Osteoblast (primary cell): ENCODE measurements around the gene CARD10. TPM values are rescaled to one million over a fixed set of nuclear protein-coding genes. Genes with fewer than 3 reads are reported as not detected.

Source experiments
- DNase-seq: peaks from one replicate; pipeline ENCODE4 v3.0.0; 2011; ENCODE audit warnings: low spot score, mixed read lengths; ENCODE audit not compliant: insufficient read length; ENCODE audit errors: missing footprints
- H2AFZ ChIP-seq: 2 replicates; pipeline ENCODE4 v1.6.0; 2011; ENCODE audit warnings: mild to moderate bottlenecking, low read length
- H3K27ac ChIP-seq: 2 replicates; pipeline ENCODE4 v1.5.1; 2011; ENCODE audit warnings: mild to moderate bottlenecking, low read depth, low read length, moderate library complexity
- H3K27me3 ChIP-seq: 2 replicates; pipeline ENCODE4 v1.6.0; 2012; ENCODE audit warnings: mild to moderate bottlenecking, control low read depth, inconsistent platforms, low read length, moderate library complexity; ENCODE audit not compliant: insufficient read depth
- H3K36me3 ChIP-seq: 2 replicates; pipeline ENCODE4 v1.5.1; 2011; ENCODE audit warnings: mild to moderate bottlenecking, low read length, control low read depth, moderate library complexity; ENCODE audit not compliant: insufficient read depth
- H3K4me1 ChIP-seq: 2 replicates; pipeline ENCODE4 v1.5.1; 2011; ENCODE audit warnings: mild to moderate bottlenecking, low read length, control low read depth, moderate library complexity; ENCODE audit not compliant: insufficient read depth
- H3K4me2 ChIP-seq: 2 replicates; pipeline ENCODE4 v1.6.0; 2011; ENCODE audit warnings: mild to moderate bottlenecking, low read length; ENCODE audit not compliant: insufficient read depth
- H3K4me3 ChIP-seq: fragments of 200-600 bp; sonication (generic); 3 replicates; pipeline ENCODE4 v1.5.1; 2012; ENCODE audit warnings: mild to moderate bottlenecking, low read length, inconsistent platforms; ENCODE audit not compliant: insufficient read depth
- H3K79me2 ChIP-seq: 2 replicates; pipeline ENCODE4 v1.6.0; 2012; ENCODE audit warnings: mild to moderate bottlenecking, low read length, control low read depth, inconsistent platforms; ENCODE audit not compliant: insufficient read depth
- H3K9me3 ChIP-seq: 2 replicates; pipeline ENCODE4 v1.5.1; 2011; ENCODE audit warnings: low read depth, low read length, control low read depth
- H4K20me1 ChIP-seq: 2 replicates; pipeline ENCODE4 v1.6.0; 2012; ENCODE audit warnings: mild to moderate bottlenecking, low read length, control low read depth; ENCODE audit not compliant: insufficient read depth
- total RNA-seq: library from RNA; depleted of rRNA; stranded (reverse); fragments of >200 nt; gene quantifications from 2 replicates; pipeline ENCODE4 v1.2.3, GENCODE V29; 2012
- TF ChIP-seq, protein P1 (sequence below): IDR thresholded peaks from 2 replicates; pipeline ENCODE4 v1.5.1; 2011; ENCODE audit warnings: mild to moderate bottlenecking, low read depth, low read length, moderate library complexity; ENCODE audit errors: extremely low read depth

Gene CARD10
- total RNA-seq, 1 donor = 11.9 TPM

DNA sequence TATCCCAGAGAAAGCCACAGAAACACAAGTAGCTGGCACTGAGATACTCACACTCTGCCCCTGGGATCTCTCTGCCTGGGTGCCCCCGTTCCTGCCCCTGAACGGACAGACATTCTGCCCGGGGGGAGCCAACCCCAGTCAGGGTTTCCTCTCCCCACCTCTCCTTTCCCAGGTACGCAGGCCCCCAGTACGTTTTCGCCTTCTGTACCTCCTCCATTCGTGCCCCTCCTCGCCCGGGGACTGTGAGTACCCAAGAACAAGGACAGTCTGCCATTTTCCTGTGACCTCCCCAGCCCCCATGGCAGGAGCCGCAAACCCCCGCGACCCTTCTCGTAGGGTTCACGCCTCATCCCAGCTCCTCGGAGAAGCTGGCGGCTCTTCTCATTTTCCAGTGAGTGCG is 62.9 kb downstream of the CARD10 start:
- DNase-seq = no peak
- TF ChIP-seq, protein P1, sequence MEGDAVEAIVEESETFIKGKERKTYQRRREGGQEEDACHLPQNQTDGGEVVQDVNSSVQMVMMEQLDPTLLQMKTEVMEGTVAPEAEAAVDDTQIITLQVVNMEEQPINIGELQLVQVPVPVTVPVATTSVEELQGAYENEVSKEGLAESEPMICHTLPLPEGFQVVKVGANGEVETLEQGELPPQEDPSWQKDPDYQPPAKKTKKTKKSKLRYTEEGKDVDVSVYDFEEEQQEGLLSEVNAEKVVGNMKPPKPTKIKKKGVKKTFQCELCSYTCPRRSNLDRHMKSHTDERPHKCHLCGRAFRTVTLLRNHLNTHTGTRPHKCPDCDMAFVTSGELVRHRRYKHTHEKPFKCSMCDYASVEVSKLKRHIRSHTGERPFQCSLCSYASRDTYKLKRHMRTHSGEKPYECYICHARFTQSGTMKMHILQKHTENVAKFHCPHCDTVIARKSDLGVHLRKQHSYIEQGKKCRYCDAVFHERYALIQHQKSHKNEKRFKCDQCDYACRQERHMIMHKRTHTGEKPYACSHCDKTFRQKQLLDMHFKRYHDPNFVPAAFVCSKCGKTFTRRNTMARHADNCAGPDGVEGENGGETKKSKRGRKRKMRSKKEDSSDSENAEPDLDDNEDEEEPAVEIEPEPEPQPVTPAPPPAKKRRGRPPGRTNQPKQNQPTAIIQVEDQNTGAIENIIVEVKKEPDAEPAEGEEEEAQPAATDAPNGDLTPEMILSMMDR = no peak
- Histone ChIP-seq H3K4me2 (no peak overlapping the region), H3K79me2 (no peaks in the 10 kb centered on the region), H3K27me3 (peaks cover 19% of the 10 kb centered on the region), H3K9me3 (no peaks in the 10 kb centered on the region), H3K4me3 (no peak overlapping the region), H3K27ac (no peak overlapping the region), H4K20me1 (no peaks in the 10 kb centered on the region), H2AFZ (no peak overlapping the region), H3K36me3 (no peaks in the 10 kb centered on the region), H3K4me1 (peaks cover 18% of the 10 kb centered on the region)

DNA sequence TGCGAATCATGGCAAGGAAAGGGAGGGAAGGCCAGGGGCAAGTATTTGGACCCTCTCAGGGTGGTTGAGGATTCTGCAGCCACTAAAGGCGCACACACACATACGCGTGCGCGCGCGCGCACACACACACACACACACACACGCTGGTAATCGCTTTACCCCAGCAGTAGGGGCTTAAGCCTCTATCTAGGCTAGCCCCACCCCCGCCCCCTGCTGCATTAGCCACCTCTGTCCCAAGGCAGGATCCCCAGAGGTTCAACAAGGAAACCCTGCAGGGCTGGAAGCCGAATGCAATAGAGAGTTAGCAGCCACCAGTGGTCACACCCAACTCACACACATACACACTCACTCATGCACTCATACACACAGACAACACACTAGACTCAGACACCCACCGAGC is 63.3 kb downstream of the CARD10 start:
- Histone ChIP-seq H3K79me2 (no peaks in the 10 kb centered on the region), H3K27ac (peak overlapping the region; percentile 78), H3K9me3 (no peaks in the 10 kb centered on the region), H3K4me3 (no peak overlapping the region), H3K4me1 (peaks cover 18% of the 10 kb centered on the region), H4K20me1 (no peaks in the 10 kb centered on the region), H3K27me3 (peaks cover 19% of the 10 kb centered on the region), H3K4me2 (peak overlapping the region; percentile 80), H2AFZ (no peak overlapping the region), H3K36me3 (no peaks in the 10 kb centered on the region)
- no peak for DNase-seq
- TF ChIP-seq, protein P1 = no peak

DNA sequence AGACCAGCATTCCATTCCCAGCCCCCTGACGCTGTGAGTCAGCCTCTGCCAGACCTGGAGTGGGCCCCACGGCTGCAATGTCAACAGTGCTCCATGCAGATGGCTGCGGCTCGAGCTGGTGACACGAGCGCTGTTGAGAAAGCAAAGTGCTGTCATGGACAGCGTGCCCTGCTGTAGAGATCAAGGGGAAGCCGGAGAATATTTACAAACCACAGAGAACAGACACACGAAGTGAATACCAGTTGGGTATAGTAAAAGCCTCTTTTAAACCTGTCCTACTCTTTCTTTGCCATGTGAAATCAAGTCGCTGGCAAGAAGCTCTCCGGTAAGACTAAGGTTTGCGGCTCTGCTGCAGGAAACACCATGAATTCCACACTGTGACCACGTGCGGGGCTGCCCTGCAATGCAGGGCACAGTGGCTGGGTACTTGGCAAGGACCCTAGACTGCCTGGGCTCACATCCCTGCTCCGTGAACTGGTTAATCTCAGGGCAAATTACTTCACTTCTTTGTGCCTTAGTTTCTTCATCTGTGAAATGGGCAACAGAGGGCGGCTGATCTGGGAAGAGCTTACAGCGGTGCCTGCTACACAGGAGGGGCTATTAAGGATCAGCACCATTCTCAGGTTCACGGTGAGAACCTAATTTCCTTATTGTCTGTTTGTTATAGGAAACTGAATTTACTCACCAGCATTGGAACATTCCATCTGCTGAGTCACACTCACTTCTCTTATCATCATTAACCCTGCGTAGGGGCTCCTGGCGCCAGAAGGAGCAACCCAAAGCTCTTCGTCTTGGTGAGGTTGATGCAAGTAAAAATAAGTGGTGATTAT is 64.1 kb downstream of the CARD10 start:
- H3K27me3 ChIP-seq = peaks cover 19% of the 10 kb centered on the region
- no peak overlapping the region for H2AFZ ChIP-seq
- H3K36me3 ChIP-seq = no peaks in the 10 kb centered on the region
- no peaks in the 10 kb centered on the region for H3K79me2 ChIP-seq
- peak overlapping the region; percentile 78 for H3K27ac ChIP-seq
- TF ChIP-seq, protein P1 = no peak
- peak overlapping the region; percentile 80 for H3K4me2 ChIP-seq
- peak overlapping the region; percentile 52 for H3K4me3 ChIP-seq
- peaks cover 2% of the 10 kb centered on the region for H3K9me3 ChIP-seq
- H3K4me1 ChIP-seq = peaks cover 18% of the 10 kb centered on the region
- no peaks in the 10 kb centered on the region for H4K20me1 ChIP-seq
- DNase-seq = no peak

DNA sequence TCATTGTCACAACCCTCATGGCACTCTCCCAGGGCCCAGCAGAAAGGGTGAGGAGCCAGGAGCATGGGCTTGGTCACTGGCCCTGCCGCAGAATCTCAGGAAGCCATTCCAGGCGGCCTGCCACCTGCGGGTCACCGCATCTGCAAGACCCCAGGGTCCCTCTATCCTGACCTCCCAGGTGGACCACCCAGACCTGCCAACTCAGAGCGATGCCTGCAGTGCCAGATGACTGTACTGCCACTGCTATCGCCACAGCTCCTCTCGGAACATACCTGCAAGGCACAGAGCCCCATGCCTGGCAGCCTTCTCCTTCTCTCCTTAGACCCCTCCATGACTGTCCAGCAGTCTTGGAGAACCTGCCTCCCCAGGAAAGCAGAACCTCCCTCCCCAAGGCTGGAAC is 65.5 kb downstream of the CARD10 start:
- TF ChIP-seq, protein P1 = no peak
- no peak for DNase-seq

More for the DNA sequence above, 65.5 kb downstream of the CARD10 start:
- no peaks in the 10 kb centered on the region for H3K36me3 ChIP-seq
- H3K9me3 ChIP-seq = peaks cover 2% of the 10 kb centered on the region
- H3K4me1 ChIP-seq = peaks cover 18% of the 10 kb centered on the region
- H3K79me2 ChIP-seq = no peaks in the 10 kb centered on the region
- H3K27ac ChIP-seq = no peak overlapping the region
- H3K4me3 ChIP-seq = no peak overlapping the region
- H4K20me1 ChIP-seq = no peaks in the 10 kb centered on the region
- peaks cover 9% of the 10 kb centered on the region for H3K27me3 ChIP-seq
- H3K4me2 ChIP-seq = no peak overlapping the region
- no peak overlapping the region for H2AFZ ChIP-seq
